Erythroblast (primary cell): ENCODE measurements around the gene NRF1.

Experiments
- GATA1 ChIP-seq: IDR thresholded peaks from 2 replicates; pipeline ENCODE4 v1.6.1; 2011; ENCODE audit warnings: low read depth, mild to moderate bottlenecking, control low read depth, low read length, moderate library complexity
- POLR2A ChIP-seq: IDR thresholded peaks from 2 replicates; pipeline ENCODE4 v1.6.1; 2011; ENCODE audit warnings: mild to moderate bottlenecking, low read length

- TF ChIP-seq POLR2A: no peak
- TF ChIP-seq GATA1: no peak
Measured at GRCh38 chr7:129642871-129643549, 31.5 kb downstream of the NRF1 start.
